NB4 (cell line): ENCODE results near the gene PAFAH1B1.
"Not testable (repeated sequence)": the region's sequence is repeated elsewhere in the genome, so short reads cannot be mapped to it uniquely, and the experiment has no call there.

Source experiments
- DNase-seq: peaks from one replicate; pipeline ENCODE4 v3.0.0; 2010; ENCODE audit warnings: low read depth
- H3K4me3 ChIP-seq: one replicate; pipeline ENCODE4 v1.5.1; 2011; ENCODE audit warnings: mild to moderate bottlenecking, low read depth, low read length, moderate library complexity
- CTCF ChIP-seq: IDR thresholded peaks from one replicate; pipeline ENCODE4 v1.5.1; 2012; ENCODE audit warnings: low read depth, low read length
- MAX ChIP-seq: IDR thresholded peaks from 2 replicates; pipeline ENCODE4 v1.6.1; 2011; ENCODE audit warnings: low read depth, low read length
- MYC ChIP-seq: IDR thresholded peaks from 2 replicates; pipeline ENCODE4 v1.6.1; 2011; ENCODE audit warnings: low read depth, low read length
- POLR2A ChIP-seq: IDR thresholded peaks from 2 replicates; pipeline ENCODE4 v1.6.1; 2011; ENCODE audit warnings: mild to moderate bottlenecking; ENCODE audit not compliant: insufficient read length; ENCODE audit errors: extremely low read depth

Gene PAFAH1B1

DNA sequence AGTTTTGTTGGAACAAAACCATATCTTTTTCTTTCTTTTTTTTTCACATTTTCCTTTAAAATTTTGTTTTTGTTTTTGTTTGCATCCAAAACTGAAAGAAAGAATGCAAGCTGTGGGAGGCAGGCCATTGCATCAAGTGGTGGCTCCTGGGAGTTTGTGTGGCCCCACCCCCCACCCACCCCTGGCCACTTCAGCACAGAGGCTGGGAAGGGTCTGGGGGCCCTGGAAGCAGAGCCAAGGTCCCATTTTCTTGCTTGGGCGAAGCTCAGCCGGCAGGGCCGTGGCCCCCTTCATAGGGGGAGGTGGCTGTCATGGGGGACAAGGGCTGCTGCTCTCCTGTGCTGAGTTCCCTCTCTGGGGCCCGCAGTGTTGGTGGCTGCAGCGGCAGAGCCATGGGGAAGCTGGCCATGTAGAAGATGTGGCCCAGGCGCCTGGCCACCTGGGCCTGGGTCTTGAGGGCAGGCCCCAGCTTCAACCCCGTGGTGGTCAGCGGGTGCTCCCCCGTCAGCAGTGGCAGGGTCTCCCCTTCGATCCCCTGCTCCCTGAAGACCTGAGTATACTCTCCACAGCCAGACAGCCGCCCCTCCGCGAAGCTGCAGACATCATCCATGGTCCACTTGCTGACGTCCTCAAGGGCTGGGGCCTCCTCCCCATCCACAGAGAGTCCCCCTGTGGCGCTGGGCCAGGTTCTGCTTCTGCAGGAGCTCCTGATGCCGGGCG, 19.8 kb downstream of the PAFAH1B1 start:
- DNase-seq = no peak
- TF ChIP-seq POLR2A (no peak), CTCF (no peak), MYC (no peak), MAX (no peak)
- H3K4me3 ChIP-seq = no peak overlapping the region

DNA sequence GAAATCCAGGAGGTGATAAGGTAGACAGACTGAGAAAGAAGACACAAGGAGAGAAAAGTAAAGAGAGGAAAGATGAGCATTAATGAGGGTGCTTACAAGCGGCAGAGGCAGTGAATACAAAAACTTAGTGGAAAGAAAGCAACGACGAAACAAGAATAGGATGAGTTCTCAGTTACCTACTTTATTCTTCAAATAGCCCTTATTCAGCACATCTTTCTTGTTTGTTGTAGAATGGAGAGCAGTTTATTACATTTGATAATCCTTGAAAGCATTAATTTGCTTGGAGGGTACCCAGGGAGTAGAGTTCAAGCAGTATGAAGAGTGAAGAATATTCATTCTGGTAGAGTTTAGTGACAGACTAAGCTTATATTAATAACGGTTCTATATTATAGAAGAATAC, 22.4 kb downstream of the PAFAH1B1 start:
- no peak for DNase-seq
- no peak for TF ChIP-seq CTCF
- TF ChIP-seq MAX = no peak
- TF ChIP-seq POLR2A = no peak
- no peak for TF ChIP-seq MYC
- H3K4me3 ChIP-seq = no peak overlapping the region

DNA sequence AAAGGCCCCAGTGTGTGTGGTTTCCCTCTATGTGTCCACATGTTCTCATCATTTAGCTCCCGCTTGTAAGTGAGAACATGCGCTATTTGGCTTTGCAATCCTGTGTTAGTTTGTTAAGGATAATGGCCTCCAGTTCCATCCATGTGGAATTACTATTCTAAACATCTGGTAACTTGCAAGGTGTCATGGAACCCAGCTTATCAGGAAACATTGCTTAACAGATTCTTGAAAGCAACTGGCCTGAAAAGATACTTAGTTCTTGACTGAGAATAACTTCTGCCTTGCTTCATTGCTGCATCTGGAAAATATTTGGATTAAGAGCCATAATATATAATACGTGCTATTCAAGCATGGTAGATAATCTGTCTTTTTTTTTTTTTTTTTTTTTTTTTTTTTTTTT, 27.8 kb downstream of the PAFAH1B1 start:
- TF ChIP-seq POLR2A (no peak), MAX (no peak), CTCF (no peak), MYC (no peak)
- H3K4me3 ChIP-seq = no peak overlapping the region
- no peak for DNase-seq

DNA sequence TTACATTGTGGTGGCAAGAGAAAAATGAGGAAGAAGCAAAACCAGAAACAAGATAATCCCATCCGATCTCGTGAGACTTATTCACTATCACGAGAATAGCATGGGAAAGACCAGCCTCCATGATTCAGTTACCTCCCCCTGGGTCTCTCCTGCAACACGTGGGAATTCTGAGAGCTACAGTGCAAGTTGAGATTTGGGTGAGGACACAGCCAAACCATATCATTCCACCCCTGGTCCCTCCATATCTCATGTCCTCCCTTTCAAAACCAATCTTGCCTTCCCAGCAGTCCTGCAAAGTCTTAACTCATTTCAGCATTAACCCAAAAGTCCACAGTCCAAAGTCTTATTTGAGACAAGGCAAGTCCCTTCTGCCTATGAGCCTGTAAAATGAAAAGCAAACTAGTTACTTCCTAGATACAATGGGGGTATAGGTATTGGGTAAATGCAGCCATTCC, 28.5 kb downstream of the PAFAH1B1 start:
- not testable (repeated sequence) for DNase-seq, H3K4me3 ChIP-seq

DNA sequence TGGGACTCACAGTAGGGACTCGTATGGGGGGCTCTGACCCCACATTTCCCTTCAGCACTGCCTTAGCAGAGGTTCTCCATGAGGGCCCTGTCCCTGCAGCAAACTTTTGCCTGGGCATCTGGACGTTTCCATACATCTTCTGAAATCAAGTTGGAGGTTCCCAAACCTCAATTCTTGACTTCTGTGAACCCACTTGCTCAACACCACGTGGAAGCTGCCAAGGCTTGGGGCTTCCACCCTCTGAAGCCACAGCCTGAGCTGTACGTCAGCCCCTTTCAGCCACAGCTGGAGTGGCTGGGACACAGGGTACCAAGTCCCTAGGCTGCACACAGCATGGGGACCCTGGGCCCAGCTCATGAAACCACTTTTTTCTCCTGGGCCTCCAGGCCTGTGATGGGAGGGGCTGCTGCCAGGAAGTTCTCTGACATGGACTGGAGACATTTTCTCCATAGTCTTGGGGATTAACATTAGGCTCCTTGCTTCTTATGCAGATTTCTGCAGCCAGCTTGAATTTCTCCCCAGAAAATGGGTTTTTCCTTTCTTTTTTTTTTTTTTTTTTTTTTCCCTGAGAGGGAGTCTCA, 29.4 kb downstream of the PAFAH1B1 start:
- not testable (repeated sequence) for H3K4me3 ChIP-seq

DNA sequence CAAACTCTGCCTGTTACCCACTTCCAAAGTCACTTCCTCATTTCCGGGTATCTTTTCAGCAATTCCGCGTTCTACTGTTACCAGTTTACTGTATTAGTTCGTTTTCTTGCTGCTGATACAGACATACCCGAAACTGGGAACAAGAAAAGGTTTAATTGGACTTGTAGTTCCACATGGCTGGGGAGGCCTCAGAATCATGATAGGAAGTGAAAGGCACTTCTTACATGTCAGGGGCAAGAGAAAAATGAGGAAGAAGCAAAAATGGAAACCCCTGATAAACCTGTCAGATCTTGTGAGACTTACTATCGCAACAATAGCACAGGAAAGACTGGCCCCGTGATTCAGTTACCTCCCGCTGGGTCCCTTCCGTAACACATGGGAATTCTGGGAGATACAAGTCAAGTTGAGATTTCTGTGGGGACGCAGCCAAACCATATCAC, 30.9 kb downstream of the PAFAH1B1 start:
- TF ChIP-seq MYC (0 out of 2 replicates have a peak, but pooled peaks have one; percentile 14), POLR2A (no peak), CTCF (no peak), MAX (no peak; the same call in 1 of the 2 replicates)
- peak; percentile 80 for DNase-seq
- H3K4me3 ChIP-seq = no peak overlapping the region

More for the DNA sequence above, 29.4 kb downstream of the PAFAH1B1 start:
- DNase-seq = not testable (repeated sequence)

GRCh38 chr17:2626626-2627219, 33.3 kb downstream of the PAFAH1B1 start:
- H3K4me3 ChIP-seq, DNase-seq: not testable (repeated sequence)

DNA sequence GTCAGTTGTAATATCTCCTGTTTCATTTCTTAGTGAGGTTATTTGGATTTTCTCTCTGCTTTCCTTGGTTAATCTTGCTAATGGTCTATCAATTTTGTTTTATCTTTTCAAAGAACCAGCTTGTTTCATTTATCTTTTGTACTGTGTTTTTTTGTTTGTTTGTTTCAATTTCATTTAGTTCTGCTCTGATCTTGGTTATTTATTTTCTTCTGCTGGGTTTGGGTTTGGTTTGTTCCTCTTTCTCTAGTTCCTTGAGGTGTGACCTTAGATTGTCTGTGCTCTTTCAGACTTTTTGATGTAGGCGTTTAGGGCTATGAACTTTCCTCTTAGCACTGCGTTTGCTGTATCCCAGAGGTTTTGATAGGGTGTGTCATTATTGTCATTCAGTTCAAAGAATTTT, 35.5 kb downstream of the PAFAH1B1 start:
- not testable (repeated sequence) for DNase-seq, H3K4me3 ChIP-seq
